Activated T-cell treated with anti-CD3 and anti-CD28 coated beads for 48 hours (primary cell): ENCODE results near the gene ADD2.

Experiments
- DNase-seq: peaks from one replicate; pipeline ENCODE4 v3.0.0-alpha.2; 2020; ENCODE audit warnings: low read depth

Gene ADD2

DNA sequence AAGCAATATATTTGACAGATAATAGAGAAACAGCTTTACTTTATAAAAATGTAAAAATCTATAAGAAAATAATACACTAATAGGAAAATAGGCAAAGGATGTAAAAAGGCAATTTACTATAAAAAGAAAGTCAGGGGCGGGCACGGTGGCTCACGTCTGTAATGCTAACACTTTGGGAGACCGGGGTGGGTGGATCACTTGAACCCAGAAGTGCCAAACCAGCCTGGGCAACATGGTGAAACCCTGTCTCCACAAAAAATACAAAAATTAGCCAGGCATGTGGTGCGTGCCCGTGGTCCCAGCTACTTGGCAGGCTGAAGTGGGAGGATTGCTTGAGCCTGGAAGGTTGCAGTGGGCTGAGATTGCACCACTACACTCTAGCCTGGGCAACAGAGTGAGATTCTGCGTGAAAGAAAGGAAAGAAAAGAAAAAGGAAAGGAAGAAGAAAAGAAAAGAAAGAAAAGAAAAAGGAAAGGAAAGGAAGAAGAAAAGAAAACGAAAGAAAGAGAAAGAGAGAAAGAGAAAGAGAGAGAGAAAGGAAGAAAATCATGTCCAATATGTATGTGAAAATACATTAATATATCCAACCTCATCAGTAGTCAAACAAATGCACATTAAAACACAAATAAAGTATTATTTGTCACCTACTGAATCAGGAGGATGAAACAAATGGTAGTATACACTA lies 65.1 kb downstream of the ADD2 start:
- no peak for DNase-seq

DNA sequence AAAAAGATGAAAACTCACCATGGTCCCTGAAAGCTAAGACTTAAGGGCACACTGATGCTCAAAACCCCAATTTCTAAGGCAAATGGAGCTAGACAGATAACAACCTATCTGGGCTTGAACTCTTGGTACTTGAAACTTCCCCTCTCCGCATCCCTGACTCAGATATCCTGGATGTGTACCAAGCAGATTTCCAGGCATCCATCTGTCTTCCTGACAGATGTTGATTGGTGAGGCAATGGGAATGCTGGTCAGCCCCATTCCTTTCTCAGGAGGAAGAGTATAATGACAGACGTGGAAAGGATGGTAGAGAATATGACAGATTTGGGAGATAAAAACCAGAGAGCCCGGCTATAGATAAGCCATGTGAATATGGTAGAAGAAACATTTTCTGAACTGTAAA lies 69.2 kb downstream of the ADD2 start:
- no peak for DNase-seq

DNA sequence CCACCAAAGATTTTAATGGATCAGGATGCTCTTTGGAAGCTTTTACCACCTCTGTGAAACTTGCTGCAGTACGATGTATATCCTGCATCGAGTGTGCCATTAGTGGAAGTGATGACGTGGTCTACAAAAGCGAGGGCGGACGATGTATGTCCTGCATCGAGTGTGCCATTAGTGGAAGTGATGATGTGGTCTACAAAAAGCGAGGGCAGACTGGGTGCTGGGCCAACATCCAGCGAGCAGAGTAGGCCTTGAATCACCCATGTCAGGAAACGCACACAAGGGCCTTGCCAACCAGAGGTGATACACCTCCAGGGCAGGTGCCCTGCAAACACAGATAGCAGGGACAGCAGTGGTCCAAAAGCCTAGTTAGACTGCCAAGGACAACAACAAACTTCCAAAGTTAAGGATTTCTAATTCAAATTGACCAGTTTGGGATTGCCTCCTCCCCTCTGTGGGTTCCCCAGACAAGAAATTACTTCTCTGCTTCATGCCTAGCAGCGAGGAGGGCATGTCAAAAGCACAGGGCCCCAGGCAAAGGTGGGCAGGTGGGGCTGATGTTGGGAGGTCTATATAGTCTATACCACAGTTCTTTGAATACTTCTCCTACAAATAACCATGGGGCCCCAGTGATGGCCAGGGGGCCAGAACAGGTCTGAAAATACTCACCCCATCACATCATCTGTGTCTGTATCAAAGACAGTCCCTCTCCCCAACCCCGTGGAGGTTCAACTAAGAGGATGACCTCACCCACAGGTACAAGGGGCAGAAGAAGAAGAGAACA lies 70.2 kb downstream of the ADD2 start:
- DNase-seq, result no peak

DNA sequence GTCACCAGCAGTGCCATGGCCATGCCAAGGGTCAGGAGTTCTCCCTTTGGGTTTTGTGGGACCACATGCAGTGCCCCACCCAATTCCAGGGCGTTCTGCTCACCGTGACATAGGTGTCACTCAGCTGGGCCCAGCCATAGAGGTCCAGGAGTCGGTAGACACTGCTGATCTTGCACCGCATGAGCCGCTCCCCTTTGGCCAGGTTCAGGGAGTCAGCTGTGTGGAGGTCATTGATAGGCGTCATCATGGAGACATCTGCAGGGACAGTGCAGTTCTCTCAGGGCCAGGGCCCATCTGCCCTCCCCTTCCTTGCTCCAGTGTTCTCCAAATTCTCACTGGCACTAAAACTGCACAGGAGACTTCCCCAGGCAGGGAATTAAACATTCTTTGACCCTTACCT lies 71.9 kb downstream of the ADD2 start:
- no peak for DNase-seq

GRCh38 chr2:70692256-70692655 lies 75.7 kb downstream of the ADD2 start:
- DNase-seq, result no peak

DNA sequence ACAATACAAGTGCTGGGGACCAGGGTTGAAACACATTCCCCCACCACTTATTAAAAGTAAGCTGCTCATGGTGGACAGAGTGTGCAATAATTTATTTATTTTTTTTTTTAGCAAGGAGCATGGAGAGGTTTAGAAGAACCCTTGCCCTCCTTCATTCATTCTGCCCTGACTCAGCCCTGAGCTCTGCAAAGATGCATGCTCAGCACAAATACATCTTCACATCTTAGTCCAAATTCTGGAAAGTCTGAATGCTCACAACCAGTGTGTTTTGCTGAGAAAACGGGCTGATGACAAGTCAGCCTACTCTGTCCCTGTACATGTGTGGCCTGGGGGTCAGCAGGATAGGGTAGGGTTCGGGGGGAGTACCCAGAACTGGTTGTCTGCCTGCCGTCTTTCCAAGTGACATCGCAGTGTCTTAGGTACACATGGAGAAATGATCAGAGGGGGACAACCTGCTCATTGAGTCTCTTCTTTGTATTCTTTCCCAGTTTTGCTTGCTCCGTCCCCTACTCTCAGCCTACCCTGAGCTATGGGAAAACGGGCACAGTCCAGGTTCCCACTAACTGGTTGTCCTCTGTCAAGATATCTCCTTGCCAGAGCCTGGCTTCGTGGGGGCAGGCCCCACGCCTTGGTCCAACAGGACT lies 76.4 kb downstream of the ADD2 start:
- DNase-seq, result no peak

- DNase-seq, result no peak
Measured at GRCh38 chr2:70690846-70691245, 77.2 kb downstream of the ADD2 start.

DNA sequence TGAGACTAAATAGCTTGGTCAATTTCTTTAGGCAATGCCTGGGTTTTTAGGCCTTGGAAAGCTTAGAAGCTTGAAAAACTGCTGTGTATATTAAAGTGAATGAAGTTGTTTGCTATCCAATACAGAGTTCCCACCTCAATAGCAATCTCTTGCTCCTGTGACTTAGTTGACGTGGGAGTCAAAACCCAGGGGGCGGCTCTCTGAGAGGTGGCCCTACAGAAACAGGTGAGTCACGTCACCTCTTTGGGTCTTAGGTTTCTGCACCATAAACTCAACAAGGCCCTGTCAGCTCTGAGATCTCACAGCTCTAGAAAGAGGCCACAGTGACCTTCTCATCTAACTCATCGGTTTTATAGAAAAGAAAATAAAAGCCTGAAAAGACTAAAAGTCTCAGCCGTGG lies 79.6 kb downstream of the ADD2 start:
- DNase-seq, result no peak

- no peak for DNase-seq
Measured at GRCh38 chr2:70687461-70687795, 80.6 kb downstream of the ADD2 start.

DNA sequence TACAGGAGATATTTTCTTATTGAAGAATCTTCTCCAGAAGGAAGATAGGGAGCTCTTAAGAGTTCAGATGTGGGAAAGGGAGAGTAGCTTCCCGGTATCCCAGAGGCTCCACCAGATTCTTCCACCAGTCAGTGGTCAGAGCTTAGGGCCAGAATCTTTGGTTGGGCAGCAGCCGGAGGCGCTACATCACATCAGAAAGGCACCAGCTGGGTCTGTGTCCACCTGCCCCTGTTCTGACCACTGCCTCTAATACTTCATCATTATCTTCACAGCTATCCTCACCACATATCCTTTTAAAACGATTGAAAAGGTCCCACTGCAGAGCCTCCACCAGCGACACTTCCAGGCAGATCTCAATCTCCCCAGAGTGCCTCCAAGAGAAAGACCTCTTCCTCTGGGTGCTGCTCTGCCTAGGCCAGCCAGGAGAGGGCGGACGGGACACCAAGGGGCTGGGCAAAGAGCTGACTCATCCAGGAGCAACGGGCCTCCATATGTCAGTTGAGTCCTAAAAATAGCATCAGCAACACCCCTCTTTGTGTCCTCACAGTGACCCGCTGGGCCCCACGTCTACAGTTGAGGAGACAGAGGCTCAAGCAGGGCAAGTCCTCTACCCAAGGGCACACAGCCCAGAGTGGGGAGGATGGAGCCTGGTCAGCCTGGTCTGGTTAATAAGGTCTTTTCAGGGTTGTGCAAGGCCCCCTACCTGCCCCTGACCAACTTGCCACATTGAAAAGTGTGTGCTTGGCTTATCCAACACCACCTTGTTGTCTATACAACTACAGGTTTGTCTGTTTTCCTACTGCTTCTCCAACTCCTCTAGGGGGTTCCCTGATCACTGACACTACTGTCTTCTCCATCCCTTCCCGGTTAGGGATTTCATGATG lies 81.2 kb downstream of the ADD2 start:
- peak; percentile 27 for DNase-seq

GRCh38 chr2:70685771-70686171 lies 82.2 kb downstream of the ADD2 start:
- DNase-seq, result no peak

GRCh38 chr2:70684846-70685622 lies 83.0 kb downstream of the ADD2 start:
- no peak for DNase-seq

- no peak for DNase-seq
Measured at GRCh38 chr2:70683455-70683854, 84.5 kb downstream of the ADD2 start.

GRCh38 chr2:70680735-70681134 lies 87.3 kb downstream of the ADD2 start:
- DNase-seq, result no peak

DNA sequence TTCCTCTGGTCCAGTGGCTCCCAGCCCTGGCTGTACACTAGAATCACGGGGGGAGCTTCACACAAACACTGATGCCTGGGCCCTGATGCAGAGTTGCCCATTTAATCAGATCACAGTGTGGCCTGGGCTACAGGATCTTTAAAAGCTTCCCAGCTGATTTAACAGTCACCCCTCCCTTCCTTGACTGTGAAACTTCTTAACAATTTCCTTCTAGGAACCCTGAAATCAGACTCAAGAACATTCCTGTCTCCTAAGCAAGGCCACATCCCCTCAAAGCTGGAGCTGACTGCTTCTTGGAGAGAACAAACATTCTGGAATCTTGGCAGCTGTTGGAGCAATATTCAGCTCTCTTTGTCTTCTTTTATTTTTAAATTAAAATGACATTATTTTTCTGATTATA lies 88.7 kb downstream of the ADD2 start:
- no peak for DNase-seq

DNA sequence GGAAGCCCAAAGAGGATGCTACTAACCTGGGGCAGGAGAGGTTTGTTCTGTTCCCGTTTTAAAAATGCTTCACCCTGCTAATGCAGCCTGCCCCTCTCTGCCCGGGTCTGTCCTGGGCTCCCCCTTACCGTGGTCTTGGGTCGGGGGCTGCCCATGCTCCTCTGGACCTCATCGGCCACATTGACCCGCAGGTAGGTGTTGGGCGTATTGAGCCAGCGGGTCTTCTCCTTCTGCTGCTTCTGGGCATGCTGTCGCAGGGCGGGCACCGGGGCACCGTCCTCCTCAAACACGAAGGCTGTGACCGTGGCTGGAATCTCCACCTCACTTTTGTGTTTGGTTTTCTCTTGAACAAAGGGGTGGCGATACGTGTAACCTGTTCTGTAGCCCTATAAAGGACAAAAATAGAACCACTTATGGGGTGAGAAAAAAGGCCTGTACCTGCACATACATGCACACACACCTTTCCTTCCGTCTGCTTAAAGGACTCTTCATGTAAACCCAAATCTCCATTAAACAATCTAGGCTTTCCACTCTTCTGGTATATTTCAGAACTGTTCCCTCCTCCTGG lies 89.3 kb downstream of the ADD2 start:
- no peak for DNase-seq

GRCh38 chr2:70676301-70677035 lies 91.5 kb downstream of the ADD2 start:
- no peak for DNase-seq

DNA sequence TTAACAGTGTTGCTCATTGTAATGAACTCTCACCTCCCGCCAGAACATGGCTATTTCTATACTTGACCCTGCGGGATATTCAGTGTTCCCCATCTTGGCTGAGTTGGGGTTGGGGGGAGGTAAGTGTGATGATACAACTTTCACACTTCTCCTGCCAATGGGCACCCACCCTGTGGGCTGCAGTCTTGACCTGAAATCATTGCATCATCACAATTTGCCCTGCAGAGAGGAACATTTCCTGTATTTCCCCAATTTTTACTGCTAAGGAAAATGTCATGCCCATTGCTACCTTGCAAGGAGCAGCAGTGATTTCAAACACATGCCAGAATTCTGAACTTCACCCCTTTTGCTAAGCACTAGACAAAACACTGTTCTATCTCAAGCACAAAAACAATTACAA lies 92.1 kb downstream of the ADD2 start:
- no peak for DNase-seq

GRCh38 chr2:70674636-70675430 lies 93.2 kb downstream of the ADD2 start:
- no peak for DNase-seq
